ENCODE data around the gene ARFGAP2.
A peak's percentile ranks its signal among the peaks of the same experiment; 100 is the strongest.
"Not testable (repeated sequence)": the region's sequence is repeated elsewhere in the genome, so short reads cannot be mapped to it uniquely, and the experiment has no call there.

Gene ARFGAP2

GRCh38 chr11:47176328-47177228 lies at the start of gene ARFGAP2:
ARFGAP2 (minus strand) TSS chr11:47176879; CDS start chr11:47176853, 26 bp downstream.
- DNase-seq = peak; percentile 89 to 97 (median 94)

- DNase-seq = no peak
These were observed 49.1 kb upstream of the ARFGAP2 start for GRCh38 chr11:47225552-47226400.

GRCh38 chr11:47222696-47223095 lies 46.0 kb upstream of the ARFGAP2 start:
- no peak for DNase-seq

- DNase-seq = no peak
These were observed 43.7 kb upstream of the ARFGAP2 start for GRCh38 chr11:47220401-47220821.

- peak; percentile 10 to 31 (median 17) for DNase-seq
These were observed 39.6 kb upstream of the ARFGAP2 start for GRCh38 chr11:47216121-47216798.

- DNase-seq = no peak
These were observed 38.8 kb upstream of the ARFGAP2 start for GRCh38 chr11:47215366-47215910.

GRCh38 chr11:47213950-47214565 lies 37.4 kb upstream of the ARFGAP2 start:
- DNase-seq = peak; percentile 53 to 66 (median 64)

GRCh38 chr11:47212938-47213337 lies 36.3 kb upstream of the ARFGAP2 start:
- DNase-seq = no peak

GRCh38 chr11:47208628-47209027 lies 31.9 kb upstream of the ARFGAP2 start:
- no peak for DNase-seq

- DNase-seq = not testable (repeated sequence)
These were observed 31.4 kb upstream of the ARFGAP2 start for GRCh38 chr11:47208008-47208552.

GRCh38 chr11:47207459-47207858 lies 30.8 kb upstream of the ARFGAP2 start:
- no peak for DNase-seq

- DNase-seq = not testable (repeated sequence)
These were observed 29.9 kb upstream of the ARFGAP2 start for GRCh38 chr11:47206577-47206976.

- DNase-seq = no peak
These were observed 27.9 kb upstream of the ARFGAP2 start for GRCh38 chr11:47204637-47204989.

GRCh38 chr11:47202576-47202975 lies 25.9 kb upstream of the ARFGAP2 start:
- DNase-seq = no peak

- DNase-seq = no peak
These were observed 24.3 kb upstream of the ARFGAP2 start for GRCh38 chr11:47201015-47201414.

GRCh38 chr11:47198161-47198560 lies 21.5 kb upstream of the ARFGAP2 start:
- not testable (repeated sequence) for DNase-seq

GRCh38 chr11:47192111-47192510 lies 15.4 kb upstream of the ARFGAP2 start:
- DNase-seq = no peak

GRCh38 chr11:47191137-47191536 lies 14.5 kb upstream of the ARFGAP2 start:
- not testable (repeated sequence) for DNase-seq

- no peak for DNase-seq
These were observed 12.6 kb upstream of the ARFGAP2 start for GRCh38 chr11:47189100-47189834.

- DNase-seq = no peak
These were observed 11.6 kb upstream of the ARFGAP2 start for GRCh38 chr11:47188259-47188658.

GRCh38 chr11:47187723-47188122 lies 11.0 kb upstream of the ARFGAP2 start:
- no peak for DNase-seq
